ENCODE data around the gene SMIM33.
"Not testable (repeated sequence)": the region's sequence is repeated elsewhere in the genome, so short reads cannot be mapped to it uniquely, and the experiment has no call there.

The SMIM33 gene

DNA sequence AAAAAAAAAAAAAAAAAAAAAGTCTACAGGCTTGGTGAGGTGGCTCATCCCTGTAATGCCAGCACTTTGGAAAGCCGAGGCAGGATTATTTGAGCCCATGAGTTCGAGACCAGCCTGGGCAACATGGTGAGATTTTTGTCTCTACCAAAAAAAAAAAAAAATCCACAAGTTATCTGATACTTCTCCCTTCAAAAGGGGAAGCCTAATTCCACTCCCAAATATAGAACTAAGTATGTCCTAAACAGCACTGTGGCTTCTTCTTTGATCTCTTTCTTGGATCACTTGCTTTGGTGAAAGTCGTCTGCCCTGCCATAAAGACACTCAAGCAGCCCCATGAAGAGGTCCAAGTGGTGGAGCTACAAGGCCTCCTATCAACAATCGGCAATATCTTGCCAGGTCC, 30.6 kb downstream of the SMIM33 start:
- H3K4me3 ChIP-seq (ENCODE audit: low read length, poor library complexity, severe bottlenecking): no peak overlapping the region
- peaks cover 3% of the 10 kb centered on the region for H3K4me1 ChIP-seq (ENCODE audit: insufficient read depth, low read length, poor library complexity, severe bottlenecking)
- no peaks in the 10 kb centered on the region for H3K27me3 ChIP-seq (ENCODE audit: insufficient read depth, low read length, poor library complexity, severe bottlenecking)

DNA sequence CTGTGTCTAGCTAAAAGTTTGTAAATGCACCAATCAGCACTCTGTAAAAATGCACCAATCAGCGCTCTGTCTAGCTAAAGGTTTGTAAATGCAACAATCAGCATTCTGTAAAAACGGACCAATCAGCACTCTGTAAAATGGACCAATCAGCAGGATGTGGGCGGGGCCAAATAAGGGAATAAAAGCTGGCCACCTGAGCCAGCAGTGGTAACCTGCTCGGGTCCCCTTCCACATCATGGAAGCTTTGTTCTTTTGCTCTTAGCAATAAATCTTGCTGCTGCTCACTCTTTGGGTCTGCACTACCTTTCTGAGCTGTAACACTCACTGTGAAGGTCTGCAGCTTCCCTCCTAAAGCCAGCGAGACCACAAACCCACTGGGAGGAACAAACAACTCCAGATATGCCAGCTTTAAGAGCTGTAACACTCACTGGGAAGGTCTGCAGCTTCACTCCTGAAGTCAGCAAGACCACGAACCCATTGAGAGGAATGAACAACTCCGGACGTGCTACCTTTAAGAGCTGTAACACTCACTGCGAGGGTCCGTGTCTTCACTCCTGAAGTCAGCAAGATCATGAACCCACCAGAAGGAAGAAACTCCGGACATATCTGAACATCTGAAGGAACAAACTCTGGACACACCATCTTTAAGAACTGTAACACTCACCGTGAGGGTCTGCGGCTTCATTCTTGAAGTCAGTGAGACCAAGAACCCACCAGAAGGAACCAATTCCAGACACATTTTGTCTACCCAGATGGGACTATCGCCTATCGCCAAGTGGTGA, 32.4 kb downstream of the SMIM33 start:
- not testable (repeated sequence) for H3F3A ChIP-seq (ENCODE audit: low read depth); H3K9me2 ChIP-seq (replicated peaks; ENCODE audit: low read depth, low read length); H4K20me1 ChIP-seq (ENCODE audit: insufficient read depth, low read length, poor library complexity, severe bottlenecking); H3K27me3 ChIP-seq (ENCODE audit: insufficient read depth, low read length, poor library complexity, severe bottlenecking); H3K4me3 ChIP-seq (ENCODE audit: low read length, poor library complexity, severe bottlenecking); H3K79me2 ChIP-seq (ENCODE audit: insufficient read depth, low read length); H2AFZ ChIP-seq (ENCODE audit: low read length); H3K4me2 ChIP-seq (ENCODE audit: low read depth, low read length, poor library complexity, severe bottlenecking); H3K9me3 ChIP-seq (ENCODE audit: insufficient read depth, low read depth, low read length); H3K4me1 ChIP-seq (ENCODE audit: insufficient read depth, low read length, poor library complexity, severe bottlenecking); H3K36me3 ChIP-seq (ENCODE audit: insufficient read depth, low read length); H3K9ac ChIP-seq (ENCODE audit: low read depth, low read length, poor library complexity, severe bottlenecking)

More for the DNA sequence above, 30.6 kb downstream of the SMIM33 start:
- no peaks in the 10 kb centered on the region for H3F3A ChIP-seq (ENCODE audit: low read depth)
- no peaks in the 10 kb centered on the region for H3K9me2 ChIP-seq (replicated peaks; ENCODE audit: low read depth, low read length)
- H2AFZ ChIP-seq (ENCODE audit: low read length): no peak overlapping the region
- TF ChIP-seq, protein P1, sequence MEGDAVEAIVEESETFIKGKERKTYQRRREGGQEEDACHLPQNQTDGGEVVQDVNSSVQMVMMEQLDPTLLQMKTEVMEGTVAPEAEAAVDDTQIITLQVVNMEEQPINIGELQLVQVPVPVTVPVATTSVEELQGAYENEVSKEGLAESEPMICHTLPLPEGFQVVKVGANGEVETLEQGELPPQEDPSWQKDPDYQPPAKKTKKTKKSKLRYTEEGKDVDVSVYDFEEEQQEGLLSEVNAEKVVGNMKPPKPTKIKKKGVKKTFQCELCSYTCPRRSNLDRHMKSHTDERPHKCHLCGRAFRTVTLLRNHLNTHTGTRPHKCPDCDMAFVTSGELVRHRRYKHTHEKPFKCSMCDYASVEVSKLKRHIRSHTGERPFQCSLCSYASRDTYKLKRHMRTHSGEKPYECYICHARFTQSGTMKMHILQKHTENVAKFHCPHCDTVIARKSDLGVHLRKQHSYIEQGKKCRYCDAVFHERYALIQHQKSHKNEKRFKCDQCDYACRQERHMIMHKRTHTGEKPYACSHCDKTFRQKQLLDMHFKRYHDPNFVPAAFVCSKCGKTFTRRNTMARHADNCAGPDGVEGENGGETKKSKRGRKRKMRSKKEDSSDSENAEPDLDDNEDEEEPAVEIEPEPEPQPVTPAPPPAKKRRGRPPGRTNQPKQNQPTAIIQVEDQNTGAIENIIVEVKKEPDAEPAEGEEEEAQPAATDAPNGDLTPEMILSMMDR (conservative IDR thresholded peaks at IDR 0.05; ENCODE audit: low read length): no peak
- TF ChIP-seq EZH2phosphoT487 (IDR thresholded peaks at IDR 0.05; ENCODE audit: borderline replicate concordance): no peak
- no peak overlapping the region for H3K4me2 ChIP-seq (ENCODE audit: low read depth, low read length, poor library complexity, severe bottlenecking)
- H3K79me2 ChIP-seq (ENCODE audit: insufficient read depth, low read length): no peaks in the 10 kb centered on the region
- no peaks in the 10 kb centered on the region for H3K36me3 ChIP-seq (ENCODE audit: insufficient read depth, low read length)
- H3K9ac ChIP-seq (ENCODE audit: low read depth, low read length, poor library complexity, severe bottlenecking): no peak overlapping the region
- H4K20me1 ChIP-seq (ENCODE audit: insufficient read depth, low read length, poor library complexity, severe bottlenecking): no peaks in the 10 kb centered on the region
- no peaks in the 10 kb centered on the region for H3K9me3 ChIP-seq (ENCODE audit: insufficient read depth, low read depth, low read length)

DNA sequence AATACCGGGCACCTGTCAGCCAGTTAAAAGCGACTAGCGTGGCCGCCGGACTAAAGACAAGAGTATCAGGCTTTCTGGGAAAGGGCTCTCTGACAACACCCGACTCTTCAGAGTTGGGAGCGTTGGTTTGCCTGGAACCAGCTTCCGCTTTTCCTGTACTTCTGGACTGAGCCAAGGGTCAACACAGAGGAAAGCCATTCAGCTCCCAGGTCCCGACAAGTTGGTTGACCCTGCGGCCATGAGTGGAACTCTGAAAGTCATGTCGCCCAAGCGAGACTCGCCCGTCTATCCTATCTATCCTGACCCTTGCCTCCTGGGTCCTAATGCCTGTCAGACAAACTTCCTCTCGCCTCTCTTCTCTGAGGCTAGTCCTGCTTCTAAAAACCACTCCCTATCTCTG, 33.1 kb downstream of the SMIM33 start:
- not testable (repeated sequence) for H3K9ac ChIP-seq (ENCODE audit: low read depth, low read length, poor library complexity, severe bottlenecking); H3K4me2 ChIP-seq (ENCODE audit: low read depth, low read length, poor library complexity, severe bottlenecking); H3K4me1 ChIP-seq (ENCODE audit: insufficient read depth, low read length, poor library complexity, severe bottlenecking); H3F3A ChIP-seq (ENCODE audit: low read depth); H3K27me3 ChIP-seq (ENCODE audit: insufficient read depth, low read length, poor library complexity, severe bottlenecking); H4K20me1 ChIP-seq (ENCODE audit: insufficient read depth, low read length, poor library complexity, severe bottlenecking); H3K79me2 ChIP-seq (ENCODE audit: insufficient read depth, low read length); H3K9me3 ChIP-seq (ENCODE audit: insufficient read depth, low read depth, low read length); H3K4me3 ChIP-seq (ENCODE audit: low read length, poor library complexity, severe bottlenecking); H3K36me3 ChIP-seq (ENCODE audit: insufficient read depth, low read length); H2AFZ ChIP-seq (ENCODE audit: low read length); H3K9me2 ChIP-seq (replicated peaks; ENCODE audit: low read depth, low read length)

DNA sequence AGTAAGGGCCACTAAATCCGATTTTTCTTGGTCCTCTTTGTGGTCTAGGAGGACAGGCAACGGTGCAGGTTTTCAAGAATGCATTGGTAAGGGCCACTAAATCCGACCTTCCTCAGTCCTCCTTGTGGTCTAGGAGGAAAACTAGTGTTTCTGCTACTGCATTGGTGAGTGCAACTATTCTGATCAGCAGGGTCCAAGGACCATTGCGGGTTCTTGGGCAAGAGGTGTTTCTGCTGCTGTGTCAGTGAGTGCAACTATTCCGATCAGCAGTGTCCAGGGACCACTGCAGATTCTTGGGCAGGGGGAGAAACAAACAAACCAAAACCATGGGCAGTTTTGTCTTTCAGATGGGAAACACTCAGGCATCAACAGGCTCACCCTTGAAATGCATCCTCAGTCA, 33.9 kb downstream of the SMIM33 start:
- H3K9me2 ChIP-seq (replicated peaks; ENCODE audit: low read depth, low read length); H3F3A ChIP-seq (ENCODE audit: low read depth); H3K79me2 ChIP-seq (ENCODE audit: insufficient read depth, low read length); H3K9ac ChIP-seq (ENCODE audit: low read depth, low read length, poor library complexity, severe bottlenecking); H4K20me1 ChIP-seq (ENCODE audit: insufficient read depth, low read length, poor library complexity, severe bottlenecking); H3K36me3 ChIP-seq (ENCODE audit: insufficient read depth, low read length); H3K4me1 ChIP-seq (ENCODE audit: insufficient read depth, low read length, poor library complexity, severe bottlenecking); H3K4me3 ChIP-seq (ENCODE audit: low read length, poor library complexity, severe bottlenecking); H3K9me3 ChIP-seq (ENCODE audit: insufficient read depth, low read depth, low read length); H2AFZ ChIP-seq (ENCODE audit: low read length); H3K4me2 ChIP-seq (ENCODE audit: low read depth, low read length, poor library complexity, severe bottlenecking); H3K27me3 ChIP-seq (ENCODE audit: insufficient read depth, low read length, poor library complexity, severe bottlenecking): not testable (repeated sequence)

Data from Loucy (cell line).